Ammon's horn (tissue), 1 donor: ENCODE data around the gene HRK.
A peak's percentile ranks its signal among the peaks of the same experiment; 100 is the strongest.

Source experiments
- DNase-seq: peaks from one replicate; pipeline ENCODE4 v3.0.0-alpha.2; 2016; ENCODE audit warnings: low spot score

The HRK gene

GRCh38 chr12:116897476-116897875, 16.2 kb upstream of the HRK start:
- DNase-seq: no peak

GRCh38 chr12:116896411-116896924, 15.2 kb upstream of the HRK start:
- DNase-seq: no peak

- DNase-seq: no peak
These were observed 13.7 kb upstream of the HRK start for GRCh38 chr12:116894913-116895312.

- no peak for DNase-seq
These were observed 11.3 kb upstream of the HRK start for GRCh38 chr12:116892349-116893140.

DNA sequence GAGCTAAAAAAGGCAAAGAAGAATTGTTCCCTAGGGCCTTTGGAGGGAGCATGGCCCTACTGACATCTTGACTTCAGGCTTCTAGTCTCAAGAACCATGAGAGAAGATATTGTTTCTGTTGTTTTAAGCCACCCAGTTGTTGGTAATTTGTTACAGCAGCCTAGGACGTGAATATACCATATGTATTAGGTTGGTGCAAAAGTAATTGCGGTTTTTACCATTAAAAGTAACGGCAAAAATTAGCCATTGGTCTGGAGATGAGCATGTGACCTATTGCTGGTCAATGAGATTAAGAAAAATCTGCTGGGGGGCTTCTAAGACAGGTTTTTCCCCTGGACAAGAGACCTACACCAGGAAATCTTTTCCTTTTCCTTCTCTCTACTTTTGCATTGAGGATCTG, 9.8 kb upstream of the HRK start:
- DNase-seq: no peak

DNA sequence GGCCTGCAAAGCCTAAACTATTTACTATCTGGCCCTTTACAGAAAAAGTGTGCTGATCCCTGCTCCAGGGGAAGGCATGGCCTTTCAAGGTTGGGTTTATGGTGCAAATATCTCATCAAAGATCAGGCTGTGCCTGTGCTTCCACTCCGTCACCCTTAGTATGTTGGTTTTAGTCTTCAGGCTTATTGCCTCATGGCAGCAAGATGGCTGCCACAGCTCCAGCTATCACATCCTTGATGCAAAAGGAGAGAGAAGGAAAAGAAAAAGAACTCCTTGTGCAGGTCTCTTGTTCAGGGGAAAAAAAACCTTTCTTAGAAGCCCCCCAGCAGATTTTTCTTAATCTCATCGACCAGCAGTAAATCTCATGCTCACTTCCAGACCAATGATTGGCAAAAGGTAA, 9.1 kb upstream of the HRK start:
- no peak for DNase-seq

- no peak for DNase-seq
These were observed 6.7 kb upstream of the HRK start for GRCh38 chr12:116887897-116888296.

DNA sequence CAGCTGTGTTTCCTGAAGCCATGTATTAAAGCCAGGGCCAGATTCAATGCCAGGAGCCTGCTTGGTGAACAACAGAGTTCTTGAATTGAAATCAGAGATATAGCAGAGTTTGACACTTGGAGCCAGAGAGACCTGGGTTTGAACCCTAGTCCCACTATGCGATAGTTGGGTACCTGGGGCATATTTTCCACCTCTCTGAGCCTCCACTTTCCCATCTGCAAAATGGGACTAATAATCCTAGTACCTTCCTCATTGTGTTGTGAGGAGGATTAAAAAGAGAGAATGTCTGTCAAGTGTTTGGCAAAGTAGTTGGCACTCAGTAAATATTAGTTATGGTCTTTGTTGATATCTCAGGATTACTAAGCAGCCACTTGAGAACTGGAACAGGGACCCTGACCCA, 6.0 kb upstream of the HRK start:
- no peak for DNase-seq

DNA sequence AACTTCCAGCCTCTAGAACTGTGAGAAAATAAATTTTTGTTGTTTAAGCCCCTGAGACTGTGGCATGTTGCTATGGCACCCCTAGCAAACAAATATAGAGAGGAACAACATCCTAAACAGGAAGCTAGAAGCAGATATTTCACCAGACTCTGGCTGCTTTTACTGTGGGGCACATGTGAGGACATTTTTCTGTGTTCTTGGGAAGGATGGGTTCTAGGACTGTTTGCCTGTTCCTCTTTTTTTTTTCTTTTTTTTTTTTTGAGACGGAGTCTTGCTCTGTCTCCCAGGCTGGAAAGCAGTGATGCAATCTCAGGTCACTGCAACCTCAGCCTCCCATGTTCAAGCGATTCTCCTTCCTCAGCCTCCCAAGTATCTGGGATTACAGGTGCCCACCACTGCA, 4.2 kb upstream of the HRK start:
- no peak for DNase-seq

- DNase-seq: no peak
These were observed 3.6 kb upstream of the HRK start for GRCh38 chr12:116884871-116885270.

- peak; percentile 61 for DNase-seq
These were observed 1.5 kb upstream of the HRK start for GRCh38 chr12:116882742-116883141.

DNA sequence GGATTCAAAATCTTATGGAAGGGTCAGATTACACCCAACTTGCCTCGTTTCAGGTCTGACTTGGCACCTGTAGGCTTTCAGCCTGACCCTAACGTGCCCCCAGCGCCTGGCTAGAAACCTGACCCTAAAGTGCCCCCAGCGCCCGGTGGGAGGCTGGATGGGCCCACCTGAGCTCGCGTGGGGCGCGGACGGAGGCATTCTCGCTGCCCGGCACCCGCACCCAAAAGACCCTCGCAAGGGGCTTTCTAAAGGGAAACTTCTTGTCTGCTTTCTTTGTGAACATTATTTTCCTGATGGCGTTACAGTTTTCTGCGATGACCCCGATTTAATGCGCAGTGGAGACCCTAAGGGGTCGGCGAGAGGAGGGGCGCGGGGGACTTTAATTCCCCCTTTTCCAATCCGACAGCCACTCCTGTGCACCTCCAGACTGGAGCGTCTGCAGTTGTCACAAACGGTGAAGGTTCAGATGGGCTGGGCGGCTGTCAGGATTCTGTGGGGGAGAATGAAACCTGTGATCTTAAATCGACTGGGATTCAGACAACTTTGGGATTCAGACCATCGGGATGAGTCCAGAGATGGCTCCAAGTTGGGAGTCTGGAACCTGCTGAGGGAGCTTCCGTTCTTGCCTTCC, 751 bp upstream of the HRK start:
- no peak for DNase-seq

DNA sequence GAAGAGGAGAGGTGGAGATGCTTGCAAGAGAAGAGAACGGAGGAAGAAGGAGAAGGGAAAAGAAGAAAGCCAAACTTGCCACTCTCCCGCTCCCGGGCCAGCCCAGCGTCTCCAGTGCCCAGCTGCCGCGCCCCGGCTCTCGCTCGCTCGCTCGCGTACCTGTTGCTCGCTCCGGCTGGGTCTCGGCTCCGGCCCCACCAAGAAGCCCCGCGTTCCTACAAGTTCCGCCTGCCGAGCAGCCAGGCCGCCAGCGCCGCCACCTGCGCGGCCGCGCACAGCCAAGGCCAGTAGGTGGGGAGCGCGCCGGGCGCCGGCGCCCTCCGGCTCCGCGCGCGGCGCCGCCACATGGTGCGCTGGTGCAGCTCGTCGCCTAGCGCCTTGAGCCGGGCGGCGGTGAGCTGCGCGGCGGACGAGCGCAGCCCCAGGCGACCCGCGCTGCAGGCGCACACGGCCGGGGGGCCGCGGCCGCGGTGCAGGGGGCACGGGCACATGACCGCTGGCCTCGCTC, 370 bp downstream of the HRK start:
- DNase-seq: no peak

GRCh38 chr12:116880213-116880816, 926 bp downstream of the HRK start:
- DNase-seq: no peak

GRCh38 chr12:116879509-116880212, 1.6 kb downstream of the HRK start:
- no peak for DNase-seq

DNA sequence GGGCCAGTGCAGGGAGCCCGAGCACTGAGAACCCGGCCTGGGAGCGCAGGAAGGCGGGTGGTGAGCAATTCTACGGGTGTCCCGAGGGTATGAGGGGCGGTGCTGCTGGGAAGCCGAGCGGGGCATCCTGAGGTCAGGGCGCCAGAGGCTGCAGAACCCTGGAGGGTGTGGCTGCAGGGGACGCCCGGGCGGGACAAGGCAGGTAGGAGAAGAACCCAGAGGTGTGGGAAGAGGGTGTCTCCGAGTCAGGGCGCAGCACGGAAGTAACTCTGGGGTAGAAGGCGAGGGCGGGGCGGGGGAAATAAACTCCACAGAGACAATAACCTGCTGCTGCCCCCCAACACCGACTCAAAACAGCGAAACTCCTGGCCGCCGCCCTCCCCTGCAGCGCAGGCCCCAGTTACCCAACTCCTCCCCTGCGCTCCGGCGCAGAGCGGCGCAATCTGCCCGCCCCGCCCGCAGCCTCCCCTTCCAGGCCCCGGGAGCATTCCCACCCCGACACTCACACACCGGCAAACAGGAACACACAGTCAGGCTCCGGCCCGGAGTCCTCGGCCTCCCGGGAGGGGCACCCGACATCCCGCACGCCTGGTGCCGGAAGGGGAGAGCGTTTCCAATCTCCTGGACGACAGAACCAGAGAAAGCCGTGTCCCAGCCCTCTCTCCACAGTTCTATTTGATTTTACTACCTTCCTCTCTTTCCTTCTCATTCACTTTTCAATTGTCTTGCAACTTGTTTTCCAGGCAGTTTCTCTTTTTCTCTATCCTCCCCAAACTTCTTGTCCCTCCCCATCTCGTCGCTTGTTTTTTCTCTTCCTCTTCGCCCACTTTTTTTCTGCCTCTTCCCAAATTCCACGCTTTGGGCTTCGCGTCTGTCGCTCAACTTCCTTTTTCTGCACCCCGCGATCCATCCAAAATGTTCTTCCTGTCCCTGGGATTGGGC, 2.4 kb downstream of the HRK start:
- DNase-seq: no peak

GRCh38 chr12:116876151-116876869, 4.9 kb downstream of the HRK start:
- DNase-seq: no peak

GRCh38 chr12:116874324-116874995, 6.8 kb downstream of the HRK start:
- no peak for DNase-seq

GRCh38 chr12:116870306-116870705, 10.9 kb downstream of the HRK start:
- DNase-seq: no peak

DNA sequence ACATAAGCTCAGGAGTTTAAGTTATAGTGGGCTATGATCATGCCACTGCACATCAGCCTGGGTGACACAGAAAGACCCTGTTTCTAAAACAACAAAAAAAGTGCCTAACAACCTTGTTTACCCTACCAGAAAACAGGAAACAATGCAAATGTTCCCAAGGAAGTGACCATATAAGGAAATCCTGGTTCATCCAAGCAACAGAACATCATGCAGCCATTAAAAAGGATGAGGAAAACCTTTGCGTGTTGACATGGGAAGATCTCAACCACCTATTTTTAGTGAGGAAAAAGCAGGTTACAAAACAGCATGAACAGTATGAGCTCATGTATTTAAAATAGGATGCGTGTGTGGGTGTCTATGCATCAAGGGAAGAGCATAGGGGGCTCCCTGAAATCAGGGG, 13.7 kb downstream of the HRK start:
- no peak for DNase-seq
